ENCODE data around the gene STX8.
"Not testable (repeated sequence)": the region's sequence is repeated elsewhere in the genome, so short reads cannot be mapped to it uniquely, and the experiment has no call there.

STX8 gene

DNA sequence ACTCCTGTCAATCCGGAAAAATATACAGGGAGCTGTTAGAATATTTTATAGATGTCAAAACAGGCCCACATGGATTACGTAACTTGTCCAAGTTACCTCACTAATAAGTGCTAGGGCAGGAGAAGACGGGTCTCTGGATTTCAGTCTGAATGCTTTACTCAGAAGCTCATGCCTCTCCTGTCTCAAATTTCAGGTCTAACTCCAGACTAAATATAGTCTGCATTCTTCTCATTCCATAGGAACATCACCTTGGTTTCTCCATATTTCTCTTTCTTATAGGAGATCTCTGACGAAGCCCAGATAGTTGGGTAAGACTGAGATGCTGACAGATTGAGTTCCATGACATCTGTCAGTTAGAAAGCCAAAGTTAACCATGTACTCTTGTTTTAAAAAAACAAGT lies 174.2 kb downstream of the STX8 start:
- DNase-seq (ENCODE audit: low read depth in 3 of 3), result no peak

DNA sequence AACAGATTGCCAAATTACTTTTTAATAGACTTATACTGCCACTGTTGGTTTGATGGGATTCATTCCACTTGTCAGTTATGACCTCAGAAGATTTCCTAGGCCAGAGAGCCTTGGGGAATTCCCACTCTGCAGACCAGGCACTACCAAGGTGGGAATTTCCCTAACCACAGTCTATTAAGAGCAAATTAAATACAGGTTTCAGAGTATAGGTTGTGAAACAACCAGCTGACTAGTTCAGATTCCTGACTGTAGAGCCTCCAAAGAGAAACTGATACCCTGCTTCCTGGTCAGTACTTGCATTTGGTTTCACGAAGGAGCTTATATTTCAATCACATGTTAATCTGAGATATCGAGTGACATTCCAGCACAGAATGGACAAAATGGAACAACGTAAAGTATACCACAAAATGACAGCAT lies 186.5 kb downstream of the STX8 start:
- no peak for DNase-seq (ENCODE audit: low read depth in 3 of 3)

GRCh38 chr17:9386401-9386800 lies 189.2 kb downstream of the STX8 start:
- DNase-seq (ENCODE audit: low read depth in 3 of 3), result no peak

DNA sequence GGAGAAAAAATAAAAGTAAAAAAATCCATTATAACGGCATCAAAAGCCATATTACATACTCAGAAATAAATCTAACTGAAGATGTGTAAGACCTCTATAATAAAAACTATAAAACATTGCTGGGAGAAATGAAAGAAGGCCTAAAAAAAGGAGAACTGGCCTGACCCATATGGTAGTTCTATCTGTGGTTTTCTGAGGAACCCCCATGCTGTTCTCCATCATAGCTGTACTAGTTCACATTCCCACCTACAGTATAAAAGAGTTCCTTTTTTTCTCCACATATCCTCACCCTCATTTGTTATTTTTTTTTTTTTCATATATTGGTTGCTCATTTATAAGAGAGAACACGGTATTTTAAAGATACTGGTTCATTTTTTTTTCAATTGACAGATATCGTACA lies 191.8 kb downstream of the STX8 start:
- DNase-seq (ENCODE audit: low read depth in 3 of 3), result no peak

GRCh38 chr17:9382626-9383025 lies 193.0 kb downstream of the STX8 start:
- DNase-seq (ENCODE audit: low read depth in 3 of 3), result no peak

DNA sequence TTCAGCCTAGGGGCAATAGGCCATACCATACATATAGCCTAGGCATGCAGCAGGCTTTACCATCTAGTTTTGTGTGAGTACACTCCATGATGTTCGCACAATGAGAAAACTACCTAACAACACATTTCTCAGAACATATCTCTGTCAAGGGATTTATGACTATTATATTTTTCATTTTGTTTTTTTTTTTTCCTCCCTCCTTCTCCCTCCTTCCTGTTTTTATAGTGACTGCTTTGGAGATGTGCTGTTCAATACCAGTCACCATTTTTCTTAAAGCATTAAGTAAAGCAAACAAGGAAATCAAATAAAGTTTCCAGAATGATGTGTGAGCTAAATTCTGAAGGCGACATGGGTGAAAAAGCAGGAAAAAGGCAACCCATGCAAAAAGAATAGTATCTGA lies 194.6 kb downstream of the STX8 start:
- DNase-seq (ENCODE audit: low read depth in 3 of 3), result no peak

DNA sequence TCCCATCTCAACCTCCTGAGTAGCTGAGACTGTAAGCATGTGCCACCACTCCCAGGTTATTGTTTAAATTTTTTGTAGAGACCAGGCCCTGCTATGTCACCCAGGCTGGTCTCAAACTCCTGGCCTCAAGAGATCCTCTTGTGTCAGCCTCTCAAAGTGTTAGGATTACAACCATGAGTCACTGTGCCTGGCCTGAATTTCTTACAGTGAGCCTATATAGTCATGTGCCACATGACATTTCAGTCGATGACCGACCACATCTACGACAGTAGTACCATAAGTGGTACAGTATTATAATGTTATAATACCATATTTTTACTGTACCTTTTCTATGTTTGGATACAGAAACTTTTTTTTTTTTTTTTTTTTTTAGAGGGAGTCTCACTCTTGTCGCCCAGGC lies 195.3 kb downstream of the STX8 start:
- no peak for DNase-seq (ENCODE audit: low read depth in 3 of 3)

DNA sequence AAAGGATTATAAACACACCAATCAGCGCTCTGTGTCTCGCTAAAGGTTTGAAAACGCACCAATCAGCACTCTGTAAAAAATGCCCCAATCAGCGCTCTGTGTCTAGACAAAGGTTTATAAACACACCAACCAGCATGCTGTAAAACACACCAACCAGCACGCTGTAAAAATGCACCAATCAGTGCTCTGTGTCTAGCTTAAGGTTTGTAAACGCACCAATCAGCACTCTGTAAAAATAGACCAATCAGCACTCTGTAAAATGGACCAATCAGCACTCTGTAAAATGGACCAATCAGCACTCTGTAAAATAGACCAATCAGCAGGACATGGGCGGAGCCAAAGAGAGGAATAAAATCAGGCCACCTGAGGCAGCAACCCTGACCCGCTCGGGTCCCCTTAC lies 199.4 kb downstream of the STX8 start:
- not testable (repeated sequence) for DNase-seq (ENCODE audit: low read depth in 3 of 3)

DNA sequence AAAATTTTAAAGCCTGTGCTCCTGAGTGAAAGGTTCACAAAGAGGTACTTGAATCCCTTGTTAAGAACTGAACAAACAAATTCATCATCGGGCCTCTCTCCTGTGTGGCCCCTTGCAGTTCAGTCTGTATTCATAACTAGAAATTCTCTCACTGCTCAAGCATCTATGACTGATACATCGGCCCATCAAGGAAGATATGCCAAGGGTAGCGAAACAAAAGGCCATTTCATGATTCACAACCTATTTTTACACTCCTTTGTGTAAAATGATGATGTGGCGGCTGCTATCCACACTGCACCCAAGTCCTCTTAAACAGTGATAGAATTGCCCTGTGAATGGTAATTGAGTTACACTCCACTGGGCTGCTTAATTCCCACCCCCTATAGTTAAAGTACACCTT lies 204.6 kb downstream of the STX8 start:
- DNase-seq (ENCODE audit: low read depth in 3 of 3), result no peak

DNA sequence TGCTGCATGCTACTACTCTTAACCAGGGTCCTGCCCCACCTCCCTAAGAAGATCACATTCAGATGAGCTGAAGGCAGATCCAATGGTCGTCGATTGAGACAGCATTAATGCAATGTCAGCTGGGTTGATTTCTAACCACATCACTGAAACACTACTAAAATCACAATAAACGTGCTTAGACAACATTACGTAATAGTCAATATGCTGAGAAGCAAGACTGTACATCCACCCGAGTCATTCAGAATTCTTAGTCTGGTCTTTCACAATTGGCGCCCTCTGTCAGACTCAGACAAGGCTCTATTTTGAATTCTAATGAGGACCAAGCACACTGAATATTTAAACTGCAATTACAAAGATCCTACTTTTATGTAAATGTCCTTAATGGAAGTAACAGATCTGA lies 205.2 kb downstream of the STX8 start:
- no peak for DNase-seq (ENCODE audit: low read depth in 3 of 3)

DNA sequence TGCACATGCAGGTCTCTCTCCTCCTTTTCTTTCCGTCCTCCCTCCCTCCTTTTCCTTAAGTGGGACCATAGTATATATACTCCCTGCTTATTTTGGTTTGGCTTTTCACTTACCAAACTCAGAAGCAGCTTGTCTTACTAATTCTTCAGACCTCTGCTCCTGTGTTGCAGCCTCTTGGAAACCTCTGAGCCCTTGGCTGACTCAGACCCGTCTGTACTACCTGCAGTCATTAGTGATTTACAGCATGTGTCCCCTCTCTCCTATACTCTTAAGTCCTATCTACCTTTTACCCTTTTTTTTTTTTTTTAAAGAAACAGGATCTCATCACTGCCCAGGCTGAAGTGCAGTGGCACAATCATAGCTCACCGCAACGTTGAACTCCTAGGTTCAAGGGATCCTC lies 207.0 kb downstream of the STX8 start:
- DNase-seq (ENCODE audit: low read depth in 3 of 3), result no peak

GRCh38 chr17:9367156-9367555 lies 208.5 kb downstream of the STX8 start:
- no peak for DNase-seq (ENCODE audit: low read depth in 3 of 3)

GRCh38 chr17:9364837-9365430 lies 210.7 kb downstream of the STX8 start:
- no peak for DNase-seq (ENCODE audit: low read depth in 3 of 3)

DNA sequence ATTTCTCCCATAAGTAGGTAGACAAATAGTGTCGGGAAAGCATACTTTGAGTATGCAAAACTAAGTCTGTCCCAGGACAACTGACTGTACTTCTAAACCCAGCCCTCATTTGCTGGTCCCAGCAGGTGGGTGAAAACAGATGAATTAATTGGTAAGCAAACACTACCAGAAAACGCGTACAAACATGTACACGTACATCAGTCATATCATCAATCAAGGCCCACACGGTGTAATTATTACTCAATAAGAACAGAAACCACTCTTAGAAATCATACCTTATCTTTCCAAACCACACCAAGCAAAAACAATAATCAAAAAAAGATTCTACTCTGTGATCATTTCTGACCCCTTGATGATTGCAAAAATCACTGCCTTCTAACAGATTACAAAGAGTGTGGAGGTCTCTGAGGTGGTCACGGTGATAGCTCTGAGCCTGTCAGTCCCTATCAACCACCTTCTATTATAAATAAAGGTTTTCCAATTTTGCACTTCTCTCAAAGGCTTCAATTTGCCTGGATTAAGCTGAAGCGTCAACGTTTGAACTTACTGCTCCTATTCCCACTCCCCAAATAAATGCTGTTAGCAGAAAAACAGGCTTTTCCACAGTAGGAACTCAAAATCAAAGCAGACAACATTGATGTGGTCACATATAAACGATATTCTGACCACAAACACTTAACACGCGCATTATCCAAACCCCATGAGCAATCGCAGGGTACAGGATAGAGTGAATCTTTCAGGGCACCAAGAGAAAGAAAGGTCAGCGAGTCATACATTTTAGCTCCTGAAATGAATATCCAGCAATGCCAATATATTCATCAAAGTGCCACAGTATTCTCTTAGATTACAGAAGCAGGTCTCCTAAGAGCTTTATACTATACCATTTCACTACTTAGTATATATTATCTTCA lies 211.9 kb downstream of the STX8 start:
- peak in 1 of 3 experiments; percentile 3 for DNase-seq (ENCODE audit: low read depth in 3 of 3)

DNA sequence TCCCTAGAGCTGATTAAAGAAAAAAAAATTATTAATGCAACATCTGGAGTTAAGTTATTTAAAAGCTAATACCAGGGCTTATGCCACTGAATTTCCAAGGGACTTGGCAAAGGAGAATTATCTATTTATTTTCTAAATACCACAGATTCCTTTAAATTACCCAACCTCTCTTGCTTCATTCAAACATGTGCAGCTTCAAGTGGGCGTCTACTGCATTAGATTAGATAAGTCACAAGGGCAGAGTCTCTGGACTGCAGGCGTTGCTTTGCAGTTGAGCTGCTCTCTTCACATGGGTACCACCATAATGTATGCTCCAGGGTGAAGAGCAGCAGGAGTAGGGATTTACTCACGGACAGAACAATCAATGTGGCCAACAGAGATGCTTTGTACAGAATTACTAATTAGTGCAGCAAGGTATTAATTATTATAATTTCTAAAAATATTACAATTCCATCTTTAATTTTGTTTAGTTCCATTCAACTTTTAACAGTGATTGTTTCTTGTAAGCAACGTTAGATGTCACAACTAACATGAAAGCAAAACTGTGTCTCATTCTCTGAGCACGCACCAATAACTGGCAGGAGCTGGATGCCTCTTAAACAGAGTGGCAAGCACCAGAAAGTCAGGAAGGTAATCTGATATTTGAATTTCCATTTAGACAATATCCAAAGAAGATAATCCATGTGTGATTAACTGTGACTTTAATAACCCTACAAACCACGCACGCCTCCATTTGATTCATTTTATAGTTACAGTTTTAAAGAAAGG lies 214.2 kb downstream of the STX8 start:
- no peak for DNase-seq (ENCODE audit: low read depth in 3 of 3)

DNA sequence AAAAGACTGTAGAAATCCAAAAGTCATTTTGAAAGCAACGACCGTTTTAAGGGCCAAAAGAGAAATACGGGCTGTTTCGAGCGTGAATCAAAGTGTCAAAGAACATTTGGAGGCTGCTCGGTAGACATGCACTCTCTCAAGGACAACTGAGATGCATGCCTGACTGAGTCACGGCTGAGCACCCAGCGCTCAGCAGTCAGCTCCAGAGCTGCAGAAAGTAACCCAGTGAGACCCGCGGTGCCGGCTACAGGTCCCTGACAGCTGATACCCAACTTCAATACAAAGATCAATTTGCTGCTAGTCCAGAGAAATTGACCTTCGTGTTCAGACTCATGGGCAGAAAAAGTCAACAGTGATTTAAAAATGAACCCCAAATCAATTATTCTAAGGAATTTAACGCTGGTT lies 214.9 kb downstream of the STX8 start:
- DNase-seq (ENCODE audit: low read depth in 3 of 3), result no peak

GRCh38 chr17:9356488-9356911 lies 219.1 kb downstream of the STX8 start:
- DNase-seq (ENCODE audit: low read depth in 3 of 3), result no peak

DNA sequence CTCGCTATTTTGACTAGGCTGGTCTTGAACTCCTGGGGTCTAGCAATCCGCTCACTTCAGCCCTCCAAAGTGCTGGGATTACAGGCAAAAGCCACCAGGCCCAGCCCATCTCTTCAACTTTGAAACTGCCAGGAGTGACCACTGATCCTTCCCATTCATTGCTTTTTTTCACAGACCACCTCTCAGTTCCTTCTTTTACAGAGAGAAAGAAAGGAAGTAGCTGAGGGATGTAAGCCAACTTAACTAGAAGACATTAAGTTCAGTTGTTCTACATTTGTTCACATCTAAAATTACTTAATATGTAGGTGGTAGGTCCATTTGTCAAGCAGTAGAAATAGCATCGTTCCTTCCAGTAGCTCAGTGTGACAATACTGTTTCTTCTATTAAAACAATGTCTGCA lies 219.8 kb downstream of the STX8 start:
- DNase-seq (ENCODE audit: low read depth in 3 of 3), result no peak

DNA sequence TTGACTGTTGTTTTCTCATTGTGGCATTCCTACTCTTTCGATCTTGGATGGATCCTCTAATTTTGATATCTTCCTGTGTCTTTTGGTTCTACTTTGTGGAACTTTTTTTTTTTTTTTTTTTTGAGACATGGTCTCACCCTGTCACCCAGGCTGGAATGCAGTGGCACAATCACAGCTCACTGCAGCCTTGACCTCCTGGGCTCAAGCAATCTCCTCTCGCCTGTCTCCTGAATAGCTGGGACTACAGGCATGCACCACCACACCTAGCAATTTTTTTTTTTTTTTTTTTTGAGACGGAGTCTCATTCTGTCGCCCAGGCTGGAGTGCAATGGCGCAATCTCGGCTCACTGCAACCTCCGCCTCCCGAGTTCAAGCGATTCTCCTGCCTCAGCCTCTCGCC lies 220.4 kb downstream of the STX8 start:
- DNase-seq (ENCODE audit: low read depth in 3 of 3), result not testable (repeated sequence)

DNA sequence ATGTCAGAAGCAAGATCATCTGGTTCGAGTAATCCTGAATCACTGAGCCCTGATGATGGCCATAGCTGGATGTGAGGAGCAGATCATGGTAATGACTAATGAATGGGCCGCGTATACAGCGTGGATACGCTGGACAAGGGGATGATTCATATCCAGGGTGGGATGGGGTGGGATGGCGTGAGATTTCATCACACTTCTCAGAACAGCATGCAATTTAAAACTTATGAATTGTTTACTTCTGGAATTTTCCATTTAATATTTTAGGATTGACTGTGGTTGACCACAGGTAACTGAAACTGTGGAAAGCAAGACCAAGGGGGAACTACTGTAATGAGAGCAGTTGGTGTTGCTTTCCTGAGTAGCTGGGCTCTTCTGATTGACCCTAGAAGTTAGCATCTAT lies 225.5 kb downstream of the STX8 start:
- no peak for DNase-seq (ENCODE audit: low read depth in 3 of 3)

GRCh38 chr17:9346296-9346926 lies 229.2 kb downstream of the STX8 start:
- DNase-seq (ENCODE audit: low read depth in 3 of 3), result no peak

DNA sequence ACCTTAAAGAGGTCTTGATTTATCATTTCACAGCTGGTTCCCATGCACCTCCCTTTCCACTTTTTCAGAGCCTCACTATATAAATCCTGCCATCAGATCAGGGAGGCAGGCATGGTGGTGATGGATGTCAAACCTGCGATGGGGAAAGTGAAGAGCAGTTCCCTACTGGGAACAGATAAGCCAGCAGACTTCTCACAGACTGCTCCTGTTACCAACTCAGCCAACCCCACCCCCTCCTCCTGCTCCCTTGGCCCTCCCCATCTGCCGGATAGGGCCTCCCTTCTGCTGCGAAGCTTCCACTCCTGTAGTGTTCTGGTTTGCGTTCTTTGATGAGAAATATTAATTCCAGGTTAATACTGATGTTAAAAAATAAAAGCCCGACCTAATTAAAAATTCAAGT lies 232.1 kb downstream of the STX8 start:
- DNase-seq (ENCODE audit: low read depth in 3 of 3), result no peak

All from stimulated activated CD4-positive, alpha-beta T cell treated with anti-CD3 and anti-CD28 coated beads, TNF-alpha, amount 100 ng/mL, for 24 hours (primary cell).